IMR-90 (cell line): ENCODE results near the gene AMBP. TPM values are rescaled to one million over a fixed set of nuclear protein-coding genes. Genes with fewer than 3 reads are reported as not detected.

Experiments
- ATAC-seq: fragments of 200-7000 bp; cut with Tn5 transposase; 2 replicates; pipeline ENCODE4 v1.9.1; 2020; ENCODE audit warnings: low read depth, mild to moderate bottlenecking, moderate library complexity
- BruUV-seq: library from RNA; stranded (reverse); fragments of 400-500 nt; replicated peaks from 2 replicates; lab custom pipeline; 2021; lab: Mats Ljungman, UMichigan
- CTCF ChIA-PET: fragments of 300-600 bp; formaldehyde crosslinking; extraction: SDS; loops from one replicate; lab custom pipeline; 2021; ENCODE audit warnings: antibody characterized with exemption; lab: Yijun Ruan, JAX
- POLR2A ChIA-PET: fragments of 300-600 bp; sonication (Branson Sonifier 250); formaldehyde crosslinking; loops from one replicate; lab custom pipeline; 2022; ENCODE audit warnings: antibody characterized with exemption; ENCODE audit not compliant: unreplicated experiment; lab: Charles Lee
- DNase-seq: peaks from one replicate; pipeline ENCODE4 v3.0.0; 2013
- H2AFZ ChIP-seq: replicated peaks from 2 replicates; pipeline ENCODE3; 2013; ENCODE audit warnings: low read length, mild to moderate bottlenecking; ENCODE audit not compliant: poor library complexity
- H2AK5ac ChIP-seq: 2 replicates; pipeline ENCODE4 v1.6.1; 2013; ENCODE audit warnings: low read depth, low read length, inconsistent platforms
- H2AK9ac ChIP-seq: replicated peaks from 2 replicates; pipeline ENCODE3; 2013; ENCODE audit warnings: mild to moderate bottlenecking, low read depth, low read length, moderate library complexity; ENCODE audit not compliant: poor library complexity
- H2BK120ac ChIP-seq: 2 replicates; pipeline ENCODE4 v1.6.1; 2013; ENCODE audit warnings: low read depth, low read length, inconsistent platforms
- H2BK15ac ChIP-seq: 3 replicates; pipeline ENCODE4 v1.6.1; 2013; ENCODE audit warnings: low read depth, low read length, inconsistent platforms
- H2BK20ac ChIP-seq: 2 replicates; pipeline ENCODE4 v1.6.1; 2013; ENCODE audit warnings: low read depth, mild to moderate bottlenecking, inconsistent platforms, low read length, moderate library complexity
- H2BK5ac ChIP-seq: 2 replicates; pipeline ENCODE4 v1.6.1; 2013; ENCODE audit warnings: mild to moderate bottlenecking, low read depth, low read length, inconsistent platforms; ENCODE audit not compliant: poor library complexity, severe bottlenecking
- H3K14ac ChIP-seq: replicated peaks from 2 replicates; pipeline ENCODE4 v1.6.1; 2013; ENCODE audit warnings: low read depth, low read length, inconsistent platforms
- H3K18ac ChIP-seq: 2 replicates; pipeline ENCODE4 v1.6.1; 2013; ENCODE audit warnings: low read depth, low read length, control low read depth
- H3K23ac ChIP-seq: 2 replicates; pipeline ENCODE4 v1.6.1; 2013; ENCODE audit warnings: low read depth, low read length, inconsistent platforms
- H3K27ac ChIP-seq: 2 replicates; pipeline ENCODE4 v1.5.1; 2013; ENCODE audit warnings: mild to moderate bottlenecking, control low read depth, low read length; ENCODE audit not compliant: insufficient read depth
- H3K27me3 ChIP-seq: 2 replicates; pipeline ENCODE4 v1.6.1; 2013; ENCODE audit warnings: low read length; ENCODE audit not compliant: control insufficient read depth, insufficient read depth
- H3K36me3 ChIP-seq: 2 replicates; pipeline ENCODE4 v1.6.1; 2013; ENCODE audit warnings: low read length, mixed read lengths; ENCODE audit not compliant: control insufficient read depth, insufficient read depth
- H3K4ac ChIP-seq: 2 replicates; pipeline ENCODE4 v1.6.1; 2013; ENCODE audit warnings: low read depth, low read length, inconsistent platforms
- H3K4me1 ChIP-seq: 2 replicates; pipeline ENCODE4 v1.6.1; 2013; ENCODE audit warnings: low read length, mixed read lengths; ENCODE audit not compliant: control insufficient read depth, insufficient read depth
- H3K4me2 ChIP-seq: 2 replicates; pipeline ENCODE4 v1.6.1; 2013; ENCODE audit warnings: low read depth, mild to moderate bottlenecking, control low read depth, low read length, moderate library complexity
- H3K4me3 ChIP-seq: 2 replicates; pipeline ENCODE4 v1.5.1; 2013; ENCODE audit warnings: low read depth, mild to moderate bottlenecking, control low read depth, low read length, moderate library complexity; ENCODE audit not compliant: insufficient read depth
- H3K56ac ChIP-seq: 2 replicates; pipeline ENCODE4 v1.6.1; 2013; ENCODE audit warnings: low read length, inconsistent platforms; ENCODE audit not compliant: insufficient read depth; ENCODE audit errors: extremely low read depth
- H3K79me1 ChIP-seq, 2 experiments: 2 replicates each; pipeline ENCODE4 v1.6.1; 2013; ENCODE audit warnings: low read length in 2 of 2, inconsistent platforms in 1 of 2, low read depth in 1 of 2
- H3K9ac ChIP-seq: 2 replicates; pipeline ENCODE4 v1.6.1; 2013; ENCODE audit warnings: low read depth, low read length, control low read depth
- H3K9me1 ChIP-seq: 2 replicates; pipeline ENCODE4 v1.6.1; 2013; ENCODE audit warnings: low read length, inconsistent platforms; ENCODE audit not compliant: insufficient read depth
- H3K9me3 ChIP-seq: 2 replicates; pipeline ENCODE4 v1.6.1; 2013; ENCODE audit warnings: low read length; ENCODE audit not compliant: control insufficient read depth, insufficient read depth
- H4K20me1 ChIP-seq: 2 replicates; pipeline ENCODE4 v1.6.1; 2013; ENCODE audit warnings: low read length, inconsistent platforms; ENCODE audit not compliant: insufficient read depth
- H4K5ac ChIP-seq: 2 replicates; pipeline ENCODE4 v1.6.1; 2013; ENCODE audit warnings: mild to moderate bottlenecking, low read depth, low read length, control low read depth
- H4K8ac ChIP-seq, 2 experiments: 2 replicates each; pipeline ENCODE4 v1.6.1; 2013; ENCODE audit warnings: low read depth in 2 of 2, low read length in 2 of 2, control low read depth in 1 of 2, inconsistent platforms in 1 of 2
- H4K91ac ChIP-seq: 2 replicates; pipeline ENCODE4 v1.6.1; 2013; ENCODE audit warnings: low read depth, low read length, inconsistent platforms; ENCODE audit not compliant: insufficient read depth
- CEBPB ChIP-seq: IDR thresholded peaks from 2 replicates; pipeline ENCODE4 v1.6.1; 2012; ENCODE audit warnings: low read depth, low read length, improper control_type of control experiment
- CHD1 ChIP-seq: IDR thresholded peaks from 2 replicates; pipeline ENCODE4 v1.6.1; 2012; ENCODE audit warnings: low read depth, low read length, improper control_type of control experiment
- FOS ChIP-seq: fragments of 150-350 bp; IDR thresholded peaks from 2 replicates; pipeline ENCODE4 v1.6.1; 2016; ENCODE audit warnings: low read depth, low read length
- MAFK ChIP-seq: IDR thresholded peaks from 2 replicates; pipeline ENCODE4 v1.6.1; 2012; ENCODE audit warnings: low read depth, low read length, improper control_type of control experiment
- MAZ ChIP-seq: IDR thresholded peaks from 2 replicates; pipeline ENCODE4 v1.6.1; 2012; ENCODE audit warnings: low read depth, mild to moderate bottlenecking, low read length, improper control_type of control experiment, moderate library complexity, borderline replicate concordance
- RCOR1 ChIP-seq: IDR thresholded peaks from 2 replicates; pipeline ENCODE4 v1.6.1; 2012; ENCODE audit warnings: mild to moderate bottlenecking, low read length, improper control_type of control experiment; ENCODE audit not compliant: insufficient replicate concordance
- WGBS, 2 experiments: methylation state at CpG; one replicate each; pipeline versions ENCODE4 v1.1.5 to v1.1.7; 2013; ENCODE audit warnings: missing lambda C conversion rate in 2 of 2; ENCODE audit not compliant: insufficient read length in 1 of 2; ENCODE audit errors: extremely low coverage in 2 of 2; 5-methylcytosine and 5-hydroxymethylcytosine counted together
- dilution Hi-C: fragments of 300-500 bp; cut with HindIII; formaldehyde crosslinking; loops from one replicate; pipeline ENCODE4 v1.14.3; 2018; ENCODE audit warnings: low sequenced_read_pairs; ENCODE audit not compliant: unreplicated experiment
- in situ Hi-C: fragments of 300-500 bp; cut with MboI; formaldehyde crosslinking; loops from 3 replicates; pipeline ENCODE4 v1.14.3; 2019; ENCODE audit warnings: low sequenced_read_pairs, inconsistent platforms, mixed read lengths
- intact Hi-C: fragments of 100-400 bp; cut with micrococcal nuclease; formaldehyde crosslinking; loops from 2 replicates; pipeline ENCODE4 v1.10.0; 2022
- polyA plus RNA-seq, 3 experiments: library from polyadenylated mRNA; depleted of rRNA; stranded (reverse); fragments of >200 nt; gene quantifications; 2 replicates each; pipeline ENCODE4 v1.2.3, GENCODE V29; 2012; ENCODE audit warnings: low replicate concordance in 1 of 3
- total RNA-seq: library from RNA; depleted of rRNA; stranded (reverse); fragments of >200 nt; gene quantifications from 2 replicates; pipeline ENCODE4 v1.2.3, GENCODE V29; 2012

Gene AMBP
- total and polyA plus RNA-seq, 2 of the 4 experiments (the other 2 are of a cell fraction): not detected

DNA sequence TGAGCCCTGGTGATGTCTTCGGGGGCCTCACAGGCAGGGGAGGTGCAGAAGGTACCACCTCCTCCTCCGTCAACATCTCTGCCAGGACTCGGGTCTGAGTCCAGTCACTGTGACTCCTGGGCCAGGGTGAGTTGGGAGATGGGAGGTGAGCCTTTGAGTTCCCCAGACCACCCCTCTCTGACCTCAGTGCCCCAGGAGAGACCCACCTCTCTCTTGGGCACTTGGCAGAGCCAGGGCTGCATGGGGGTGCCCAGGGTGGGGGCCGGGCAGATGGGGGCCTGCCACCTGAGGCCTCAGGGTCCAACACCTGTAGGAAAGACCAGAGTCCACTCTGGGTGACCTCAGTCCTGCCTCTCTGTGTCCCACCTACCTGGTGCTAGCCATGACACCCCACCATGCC is 14.2 kb upstream of the AMBP start:
- no peak overlapping the region for H4K5ac ChIP-seq
- POLR2A ChIA-PET: no interaction called here
- TF ChIP-seq RCOR1 (no peak), FOS (no peak), CHD1 (no peak), CEBPB (no peak), MAZ (no peak), MAFK (no peak)
- 83% methylated on average over 1 of the region's 4 CpGs; no CpG with 5 or more reads in 1 of the 2 experiments for WGBS, 2 experiments
- no peak overlapping the region for H4K91ac ChIP-seq
- no peaks in the 10 kb centered on the region for H3K9me3 ChIP-seq
- H4K8ac ChIP-seq: no peak overlapping the region
- no peak overlapping the region for H3K4ac ChIP-seq
- H3K27me3 ChIP-seq: peaks cover 69% of the 10 kb centered on the region
- no peaks in the 10 kb centered on the region for H3K9me1 ChIP-seq
- H2AK9ac ChIP-seq: no peak overlapping the region
- intact Hi-C loops: no loop called here
- no peak overlapping the region for H3K23ac ChIP-seq
- no peaks in the 10 kb centered on the region for H3K79me1 ChIP-seq
- no peaks in the 10 kb centered on the region for H3K36me3 ChIP-seq
- H3K4me3 ChIP-seq: no peak overlapping the region
- H3K18ac ChIP-seq: no peak overlapping the region
- in situ Hi-C loops: no loop called here
- no peak for DNase-seq
- H2AFZ ChIP-seq: peak overlapping the region; percentile 40
- no peak for ATAC-seq
- H2BK120ac ChIP-seq: no peak overlapping the region
- no peak overlapping the region for H2BK15ac ChIP-seq
- H3K9ac ChIP-seq: no peak overlapping the region
- no peak overlapping the region for H3K27ac ChIP-seq
- dilution Hi-C loops: no loop called here
- H3K4me2 ChIP-seq: no peak overlapping the region
- no peaks in the 10 kb centered on the region for H3K4me1 ChIP-seq
- no peak overlapping the region for H3K14ac ChIP-seq
- CTCF ChIA-PET: no interaction called here
- BruUV-seq: no TSS peak
- no peaks in the 10 kb centered on the region for H4K20me1 ChIP-seq
- H2BK5ac ChIP-seq: no peak overlapping the region
- no peak overlapping the region for H2AK5ac ChIP-seq
- no peak overlapping the region for H2BK20ac ChIP-seq
- no peak overlapping the region for H3K56ac ChIP-seq
